ENCODE results near the gene SBF1. TPM values are rescaled to one million over a fixed set of nuclear protein-coding genes. Genes with fewer than 3 reads are reported as not detected.
A peak's percentile ranks its signal among the peaks of the same experiment; 100 is the strongest.

SBF1 gene
- total RNA-seq, 3 donors from 2014 or later = 76.1 to 91.9 (median 84.3) TPM

DNA sequence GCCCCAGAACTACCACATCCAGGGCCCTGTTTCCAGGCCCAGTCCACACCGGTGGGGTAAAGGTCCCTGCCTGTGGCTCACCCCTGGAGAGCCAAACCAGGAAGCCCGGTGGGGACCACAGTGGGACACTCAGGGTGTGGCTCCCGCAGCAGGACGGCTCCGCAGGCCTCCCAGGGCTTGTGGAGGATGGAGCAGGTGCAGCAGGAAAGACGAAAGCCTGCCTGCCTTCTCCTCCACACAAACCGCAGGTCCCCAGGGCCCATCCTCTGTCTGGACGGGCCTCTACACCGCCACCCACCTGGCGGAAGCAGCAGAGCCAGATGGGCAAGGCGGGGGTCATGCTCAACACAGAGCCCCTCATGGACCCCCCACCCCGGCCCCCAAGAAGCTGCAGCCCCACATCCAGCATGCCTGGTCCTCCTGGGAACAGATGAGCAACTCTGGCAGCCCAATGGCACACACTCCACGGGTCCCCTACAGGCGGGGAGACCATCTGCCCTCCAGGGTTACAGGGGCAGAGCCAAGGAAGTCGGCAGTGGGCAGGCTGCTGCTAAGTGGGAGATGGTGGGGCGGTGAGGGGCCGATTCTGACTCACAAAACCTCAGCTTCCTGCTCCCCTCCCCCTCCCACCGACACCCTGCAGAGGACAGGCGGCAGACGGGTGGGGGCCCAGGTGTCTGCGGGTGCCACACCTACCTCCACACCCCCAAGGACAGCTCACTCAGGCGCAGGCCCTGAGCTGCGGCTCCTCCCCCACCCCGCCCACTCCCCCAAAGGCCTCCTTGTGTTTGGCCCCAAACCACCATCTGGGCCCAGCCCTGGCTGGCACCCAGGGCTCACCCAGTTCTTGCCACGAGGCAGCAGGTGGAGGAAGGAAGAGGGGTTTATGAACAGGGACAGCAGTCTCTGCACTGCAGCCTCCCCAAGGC, 5.2 kb downstream of the SBF1 start:
- Histone ChIP-seq H3K4me1 (ENCODE audit: low read depth) (peaks cover 53% of the 10 kb centered on the region), H3K4me3 (no peak overlapping the region), H3K9me3 (no peaks in the 10 kb centered on the region), H3K36me3 (ENCODE audit: low read depth) (peaks cover 10% of the 10 kb centered on the region)
- TF ChIP-seq, protein P1, sequence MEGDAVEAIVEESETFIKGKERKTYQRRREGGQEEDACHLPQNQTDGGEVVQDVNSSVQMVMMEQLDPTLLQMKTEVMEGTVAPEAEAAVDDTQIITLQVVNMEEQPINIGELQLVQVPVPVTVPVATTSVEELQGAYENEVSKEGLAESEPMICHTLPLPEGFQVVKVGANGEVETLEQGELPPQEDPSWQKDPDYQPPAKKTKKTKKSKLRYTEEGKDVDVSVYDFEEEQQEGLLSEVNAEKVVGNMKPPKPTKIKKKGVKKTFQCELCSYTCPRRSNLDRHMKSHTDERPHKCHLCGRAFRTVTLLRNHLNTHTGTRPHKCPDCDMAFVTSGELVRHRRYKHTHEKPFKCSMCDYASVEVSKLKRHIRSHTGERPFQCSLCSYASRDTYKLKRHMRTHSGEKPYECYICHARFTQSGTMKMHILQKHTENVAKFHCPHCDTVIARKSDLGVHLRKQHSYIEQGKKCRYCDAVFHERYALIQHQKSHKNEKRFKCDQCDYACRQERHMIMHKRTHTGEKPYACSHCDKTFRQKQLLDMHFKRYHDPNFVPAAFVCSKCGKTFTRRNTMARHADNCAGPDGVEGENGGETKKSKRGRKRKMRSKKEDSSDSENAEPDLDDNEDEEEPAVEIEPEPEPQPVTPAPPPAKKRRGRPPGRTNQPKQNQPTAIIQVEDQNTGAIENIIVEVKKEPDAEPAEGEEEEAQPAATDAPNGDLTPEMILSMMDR (IDR thresholded peaks at IDR 0.05) = no peak
- DNase-seq (peak; percentile 93 to 98 (median 96)), ATAC-seq (peak; percentile 85)
- intact Hi-C loops (cut with DNase I, micrococcal nuclease) = no loop called here

DNA sequence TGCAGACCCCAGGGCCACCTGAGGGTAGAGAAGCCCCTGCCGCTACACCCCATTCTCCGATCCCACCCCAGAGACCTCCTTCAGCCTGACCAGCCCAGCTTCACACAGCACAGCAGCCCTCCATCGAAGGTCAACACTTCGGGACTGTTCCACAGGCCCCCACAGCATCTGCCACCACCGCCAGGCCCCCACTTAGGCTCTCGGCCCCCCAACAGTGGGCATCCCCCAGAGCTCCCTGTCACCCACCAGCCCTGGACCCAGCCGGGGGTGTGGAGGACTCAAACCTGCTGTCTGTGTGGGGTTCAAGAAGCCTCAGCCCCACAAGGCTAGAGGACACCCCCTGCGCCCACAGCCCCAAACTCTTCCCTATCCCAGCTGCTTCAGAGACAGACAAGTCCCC, 6.2 kb downstream of the SBF1 start:
- H3K4me1 ChIP-seq (ENCODE audit: low read depth) = peaks cover 49% of the 10 kb centered on the region

DNA sequence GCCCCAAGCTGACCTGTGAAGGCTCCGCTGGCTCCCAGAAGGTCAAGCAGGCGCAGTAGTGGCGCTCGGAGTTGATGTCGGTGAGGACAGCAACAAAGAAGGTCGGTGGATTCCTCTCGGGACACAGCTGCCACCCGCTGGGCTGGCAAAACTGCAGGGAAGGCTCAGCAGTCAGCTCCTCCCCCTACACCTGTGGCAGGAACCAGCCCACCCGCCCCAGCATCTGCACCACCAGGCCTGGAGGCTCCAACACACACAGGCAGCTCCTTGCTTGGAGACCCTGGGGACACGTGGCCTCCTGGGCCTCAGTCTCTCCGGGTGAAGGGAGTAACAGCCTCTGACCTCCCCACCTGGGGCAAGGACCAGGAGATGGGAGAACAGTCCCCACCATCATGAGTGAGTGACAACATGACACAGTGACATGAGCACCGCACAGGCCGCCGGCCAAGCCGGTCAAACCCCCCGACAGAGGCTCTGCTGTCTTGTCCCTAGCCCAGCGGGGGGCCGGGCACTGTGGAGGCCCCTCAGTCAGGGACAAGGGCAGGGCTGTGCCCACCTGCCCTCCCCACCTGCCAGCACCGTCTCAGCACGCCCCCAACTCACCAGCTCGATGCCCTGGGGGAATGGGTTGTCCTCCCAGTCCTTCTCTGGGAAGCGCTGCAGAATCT, 6.9 kb downstream of the SBF1 start:
- DNase-seq = no peak
- H3K9me3 ChIP-seq = no peaks in the 10 kb centered on the region
- no peak for ATAC-seq
- H3K36me3 ChIP-seq (ENCODE audit: low read depth) = peaks cover 16% of the 10 kb centered on the region
- TF ChIP-seq, protein P1 (IDR thresholded peaks at IDR 0.05) = no peak
- intact Hi-C loops (cut with DNase I, micrococcal nuclease) = no loop called here
- H3K4me3 ChIP-seq = no peak overlapping the region
- peaks cover 42% of the 10 kb centered on the region for H3K4me1 ChIP-seq (ENCODE audit: low read depth)

More for the DNA sequence above, 6.2 kb downstream of the SBF1 start:
- no peak overlapping the region for H3K4me3 ChIP-seq
- intact Hi-C loops (cut with DNase I, micrococcal nuclease) = no loop called here
- TF ChIP-seq, protein P1 (IDR thresholded peaks at IDR 0.05) = no peak
- no peak for ATAC-seq
- DNase-seq = no peak
- H3K36me3 ChIP-seq (ENCODE audit: low read depth) = peaks cover 16% of the 10 kb centered on the region
- H3K9me3 ChIP-seq = no peaks in the 10 kb centered on the region

DNA sequence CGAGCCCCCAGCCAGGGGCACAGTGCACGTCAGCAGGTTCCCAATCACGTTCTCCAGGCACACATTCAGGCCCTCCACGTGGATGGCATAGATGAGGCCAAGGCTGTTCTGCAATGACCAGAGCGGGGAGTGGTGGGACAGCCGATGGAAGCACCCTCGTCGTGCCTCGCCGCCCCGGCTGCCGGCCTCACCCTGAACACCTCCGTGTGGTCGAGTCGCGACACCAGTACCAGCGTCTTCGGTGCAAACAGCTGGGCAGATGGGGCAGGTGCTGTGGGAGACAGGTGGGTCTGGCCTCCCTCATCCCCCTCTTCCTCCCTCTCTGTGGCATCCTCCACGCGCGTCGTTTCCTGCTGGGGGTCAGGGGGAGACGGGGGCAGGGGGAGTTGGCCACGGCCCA, 7.5 kb downstream of the SBF1 start:
- peaks cover 36% of the 10 kb centered on the region for H3K4me1 ChIP-seq (ENCODE audit: low read depth)
- H3K36me3 ChIP-seq (ENCODE audit: low read depth) = peaks cover 19% of the 10 kb centered on the region
- TF ChIP-seq, protein P1 (IDR thresholded peaks at IDR 0.05) = no peak
- DNase-seq (no peak), ATAC-seq (no peak)
- no peaks in the 10 kb centered on the region for H3K9me3 ChIP-seq
- intact Hi-C loops (cut with DNase I, micrococcal nuclease) = no loop called here
- no peak overlapping the region for H3K4me3 ChIP-seq

DNA sequence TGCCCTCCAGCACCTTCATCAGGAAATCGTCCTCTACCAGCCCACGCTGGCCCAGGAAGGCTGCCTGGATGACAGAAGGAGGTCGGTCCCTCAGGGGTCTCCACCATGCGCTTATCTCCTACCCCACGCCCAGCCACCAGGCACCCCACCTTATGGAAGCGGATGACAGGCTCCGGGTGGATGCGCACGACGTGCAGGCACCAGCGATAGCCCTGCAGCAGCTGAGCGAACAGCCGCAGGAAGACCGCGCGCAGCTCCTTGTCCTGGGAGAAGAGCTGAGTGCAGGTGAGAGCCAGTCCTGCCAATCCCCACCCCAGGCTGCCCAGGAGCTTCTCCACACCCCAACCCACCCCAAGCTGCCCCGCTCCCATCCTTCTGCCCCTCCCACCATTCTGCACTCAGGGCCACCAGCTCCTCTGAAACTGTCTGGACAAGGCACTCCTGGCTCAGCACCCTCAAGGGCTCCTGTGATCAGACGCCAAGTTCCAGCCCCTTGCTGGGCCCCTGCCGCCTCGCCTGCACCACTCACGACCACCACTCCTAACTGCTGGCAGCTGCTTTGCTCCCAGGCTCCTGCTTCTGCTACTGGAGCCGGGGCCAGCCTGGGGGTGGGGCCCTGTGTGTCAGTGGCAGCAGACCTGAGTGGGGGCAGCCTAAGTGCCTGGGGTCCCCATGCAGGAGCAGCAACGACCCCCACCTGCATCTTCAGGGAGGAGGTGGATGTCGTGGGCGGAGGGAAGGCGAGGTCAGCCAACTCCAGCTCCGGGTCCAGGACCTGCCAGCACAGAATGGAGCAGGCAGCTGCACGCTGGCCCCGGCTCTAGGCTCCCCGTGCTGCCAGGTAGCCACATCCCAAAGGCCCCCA, 9.5 kb downstream of the SBF1 start:
- Histone ChIP-seq H3K4me1 (ENCODE audit: low read depth) (peaks cover 19% of the 10 kb centered on the region), H3K4me3 (no peak overlapping the region), H3K36me3 (ENCODE audit: low read depth) (peaks cover 25% of the 10 kb centered on the region), H3K9me3 (no peaks in the 10 kb centered on the region)
- DNase-seq = no peak
- TF ChIP-seq, protein P1 (IDR thresholded peaks at IDR 0.05) = no peak
- ATAC-seq = no peak
- intact Hi-C loops (cut with DNase I, micrococcal nuclease) = no loop called here
